HEK293T (cell line): ENCODE data around the gene ASPHD1.

Experiments used
- BHLHE40 ChIP-seq: fragments of 450-650 bp; IDR thresholded peaks from 2 replicates; pipeline ENCODE4 v1.6.1; 2016; ENCODE audit warnings: mild to moderate bottlenecking, moderate library complexity, borderline replicate concordance
- FOXA1 ChIP-seq: fragments of 450-650 bp; IDR thresholded peaks from 2 replicates; pipeline ENCODE4 v1.6.1; 2016; ENCODE audit warnings: mild to moderate bottlenecking
- HDGF ChIP-seq: fragments of 450-650 bp; IDR thresholded peaks from 2 replicates; pipeline ENCODE4 v1.6.1; 2017; ENCODE audit warnings: antibody characterized with exemption, borderline replicate concordance
- L3MBTL2 ChIP-seq: fragments of 450-650 bp; conservative IDR thresholded peaks from 2 replicates; pipeline ENCODE4 v1.6.1; 2016; ENCODE audit warnings: mild to moderate bottlenecking
- SUZ12 ChIP-seq: fragments of 450-650 bp; IDR thresholded peaks from 2 replicates; pipeline ENCODE4 v1.6.1; 2016; ENCODE audit warnings: mild to moderate bottlenecking
- TARDBP ChIP-seq: fragments of 450-650 bp; IDR thresholded peaks from 2 replicates; pipeline ENCODE4 v1.6.1; 2016

- no peak for TF ChIP-seq BHLHE40
- no peak for TF ChIP-seq HDGF
- no peak for TF ChIP-seq FOXA1
- no peak for TF ChIP-seq TARDBP
- TF ChIP-seq SUZ12 = no peak
- no peak for TF ChIP-seq L3MBTL2
Measured at GRCh38 chr16:29943846-29944799, 43.8 kb downstream of the ASPHD1 start.
